ENCODE measurements around the gene ZRANB2.

The ZRANB2 gene

GRCh38 chr1:71019233-71019969, 61.4 kb downstream of the ZRANB2 start:
- DNase-seq (ENCODE audit: extremely low read depth, low read depth): no peak
- TF ChIP-seq CTCF (IDR thresholded peaks at IDR 0.05; ENCODE audit: low read depth, low read length, missing control alignments): no peak
- no peak overlapping the region for H3K4me3 ChIP-seq (replicated peaks; ENCODE audit: low read depth, low read length)

GRCh38 chr1:71018791-71019190, 62.0 kb downstream of the ZRANB2 start:
- no peak overlapping the region for H3K4me3 ChIP-seq (replicated peaks; ENCODE audit: low read depth, low read length)
- DNase-seq (ENCODE audit: extremely low read depth, low read depth): no peak
- TF ChIP-seq CTCF (IDR thresholded peaks at IDR 0.05; ENCODE audit: low read depth, low read length, missing control alignments): no peak

- no peak overlapping the region for H3K4me3 ChIP-seq (replicated peaks; ENCODE audit: low read depth, low read length)
- no peak for TF ChIP-seq CTCF (IDR thresholded peaks at IDR 0.05; ENCODE audit: low read depth, low read length, missing control alignments)
- DNase-seq (ENCODE audit: extremely low read depth, low read depth): no peak
Measured at GRCh38 chr1:71015745-71016144, 65.1 kb downstream of the ZRANB2 start.

GRCh38 chr1:71014178-71014579, 66.7 kb downstream of the ZRANB2 start:
- DNase-seq (ENCODE audit: extremely low read depth, low read depth): no peak
- no peak for TF ChIP-seq CTCF (IDR thresholded peaks at IDR 0.05; ENCODE audit: low read depth, low read length, missing control alignments)
- no peak overlapping the region for H3K4me3 ChIP-seq (replicated peaks; ENCODE audit: low read depth, low read length)
